Neutrophil (primary cell): Measurements from ENCODE around the gene MRPS5.
"Not testable (repeated sequence)": the region's sequence is repeated elsewhere in the genome, so short reads cannot be mapped to it uniquely, and the experiment has no call there.

ENCODE experiments used
- H3K27ac ChIP-seq: fragments of 200-600 bp; sonication (generic); 2 replicates; pipeline ENCODE4 v1.5.1; 2016; ENCODE audit warnings: mild to moderate bottlenecking, moderate library complexity
- H3K27me3 ChIP-seq: fragments of 200-600 bp; sonication (generic); 2 replicates; pipeline ENCODE4 v1.6.0; 2016; ENCODE audit warnings: mild to moderate bottlenecking
- H3K36me3 ChIP-seq: fragments of 200-600 bp; sonication (generic); 2 replicates; pipeline ENCODE4 v1.5.1; 2017
- H3K4me1 ChIP-seq, 2 experiments: fragments of 200-600 bp in 1 of 2; sonication (generic) in 1 of 2; 1 replicate in 1 of 2; 2 replicates in 1 of 2; pipeline versions ENCODE4 v1.5.1 to v1.6.1; 2013 to 2016; ENCODE audit warnings: low read depth in 1 of 2, low read length in 1 of 2, mild to moderate bottlenecking in 1 of 2, moderate library complexity in 1 of 2; ENCODE audit not compliant: control insufficient read depth in 1 of 2, insufficient read depth in 1 of 2
- H3K4me3 ChIP-seq, 2 experiments: fragments of 200-600 bp in 1 of 2; sonication (generic) in 1 of 2; 1 replicate in 1 of 2; 2 replicates in 1 of 2; pipeline ENCODE4 v1.5.1; 2013 to 2016; ENCODE audit warnings: low read depth in 1 of 2, low read length in 1 of 2, mild to moderate bottlenecking in 1 of 2, moderate library complexity in 1 of 2
- H3K9me3 ChIP-seq: fragments of 200-600 bp; sonication (generic); 2 replicates; pipeline ENCODE4 v1.5.1; 2016
- TF ChIP-seq, protein P1 (sequence below): fragments of 200-600 bp; sonication (generic); IDR thresholded peaks from 2 replicates; pipeline ENCODE4 v1.5.1; 2016; ENCODE audit warnings: antibody characterized with exemption

The MRPS5 gene

DNA sequence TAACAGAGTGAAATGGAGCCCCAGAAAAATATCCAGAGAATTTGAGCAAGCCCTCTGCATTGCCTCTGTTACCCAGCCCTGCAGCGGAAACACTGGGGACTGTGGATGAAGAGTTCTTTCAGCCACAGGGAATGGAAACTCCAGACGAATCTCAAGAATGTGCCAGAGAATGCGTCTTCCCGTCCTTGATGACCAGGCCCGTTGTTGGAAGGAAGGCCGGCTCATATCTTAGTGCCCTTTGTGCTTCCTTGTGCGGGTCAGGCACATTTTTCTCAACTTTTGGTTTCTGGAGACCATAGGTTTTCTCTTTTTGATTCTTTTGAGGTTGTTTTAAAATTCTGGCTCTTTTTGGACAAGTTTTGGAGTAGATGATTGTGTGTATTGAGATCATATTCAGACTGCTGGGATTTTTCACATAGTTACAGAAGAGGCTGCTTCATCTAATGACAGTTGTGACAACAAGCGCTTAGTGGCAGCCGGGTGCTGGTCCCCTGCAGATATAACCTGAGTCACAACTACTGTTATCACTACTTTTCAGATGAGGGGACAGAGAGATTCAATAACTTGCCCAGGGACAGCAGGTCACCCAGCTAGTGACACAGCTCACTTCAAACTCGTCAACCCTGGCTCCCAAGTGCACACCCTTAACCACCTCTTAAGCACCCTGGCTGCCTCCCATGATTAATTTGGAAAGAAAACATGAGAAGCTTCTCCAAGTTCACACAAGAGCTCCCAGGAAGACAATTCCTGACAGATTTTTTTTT lies 80.4 kb downstream of the MRPS5 start:
- TF ChIP-seq, protein P1, sequence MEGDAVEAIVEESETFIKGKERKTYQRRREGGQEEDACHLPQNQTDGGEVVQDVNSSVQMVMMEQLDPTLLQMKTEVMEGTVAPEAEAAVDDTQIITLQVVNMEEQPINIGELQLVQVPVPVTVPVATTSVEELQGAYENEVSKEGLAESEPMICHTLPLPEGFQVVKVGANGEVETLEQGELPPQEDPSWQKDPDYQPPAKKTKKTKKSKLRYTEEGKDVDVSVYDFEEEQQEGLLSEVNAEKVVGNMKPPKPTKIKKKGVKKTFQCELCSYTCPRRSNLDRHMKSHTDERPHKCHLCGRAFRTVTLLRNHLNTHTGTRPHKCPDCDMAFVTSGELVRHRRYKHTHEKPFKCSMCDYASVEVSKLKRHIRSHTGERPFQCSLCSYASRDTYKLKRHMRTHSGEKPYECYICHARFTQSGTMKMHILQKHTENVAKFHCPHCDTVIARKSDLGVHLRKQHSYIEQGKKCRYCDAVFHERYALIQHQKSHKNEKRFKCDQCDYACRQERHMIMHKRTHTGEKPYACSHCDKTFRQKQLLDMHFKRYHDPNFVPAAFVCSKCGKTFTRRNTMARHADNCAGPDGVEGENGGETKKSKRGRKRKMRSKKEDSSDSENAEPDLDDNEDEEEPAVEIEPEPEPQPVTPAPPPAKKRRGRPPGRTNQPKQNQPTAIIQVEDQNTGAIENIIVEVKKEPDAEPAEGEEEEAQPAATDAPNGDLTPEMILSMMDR, result no peak
- H3K4me3 ChIP-seq, result no peak overlapping the region

GRCh38 chr2:95040426-95040825 lies 81.2 kb downstream of the MRPS5 start:
- H3K27me3 ChIP-seq, result peaks cover 25% of the 10 kb centered on the region
- no peak overlapping the region for H3K4me3 ChIP-seq
- H3K36me3 ChIP-seq, result no peaks in the 10 kb centered on the region
- no peaks in the 10 kb centered on the region for H3K9me3 ChIP-seq
- TF ChIP-seq, protein P1, result no peak
- no peak overlapping the region for H3K27ac ChIP-seq
- no peaks in the 10 kb centered on the region for H3K4me1 ChIP-seq

More for the DNA sequence above, 80.4 kb downstream of the MRPS5 start:
- no peak overlapping the region for H3K27ac ChIP-seq
- no peaks in the 10 kb centered on the region for H3K4me1 ChIP-seq
- no peaks in the 10 kb centered on the region for H3K36me3 ChIP-seq
- peaks cover 25% of the 10 kb centered on the region for H3K27me3 ChIP-seq
- H3K9me3 ChIP-seq, result no peaks in the 10 kb centered on the region

GRCh38 chr2:95039978-95040377 lies 81.6 kb downstream of the MRPS5 start:
- Histone ChIP-seq H3K4me3 (no peak overlapping the region), H3K9me3 (no peaks in the 10 kb centered on the region), H3K27me3 (peaks cover 25% of the 10 kb centered on the region), H3K4me1 (no peaks in the 10 kb centered on the region), H3K27ac (no peak overlapping the region), H3K36me3 (no peaks in the 10 kb centered on the region)
- TF ChIP-seq, protein P1, result no peak

GRCh38 chr2:95039363-95039762 lies 82.2 kb downstream of the MRPS5 start:
- Histone ChIP-seq H3K27ac (no peak overlapping the region), H3K9me3 (no peaks in the 10 kb centered on the region), H3K4me1 (no peaks in the 10 kb centered on the region), H3K36me3 (no peaks in the 10 kb centered on the region), H3K27me3 (peaks cover 19% of the 10 kb centered on the region), H3K4me3 (no peak overlapping the region)
- TF ChIP-seq, protein P1, result no peak

DNA sequence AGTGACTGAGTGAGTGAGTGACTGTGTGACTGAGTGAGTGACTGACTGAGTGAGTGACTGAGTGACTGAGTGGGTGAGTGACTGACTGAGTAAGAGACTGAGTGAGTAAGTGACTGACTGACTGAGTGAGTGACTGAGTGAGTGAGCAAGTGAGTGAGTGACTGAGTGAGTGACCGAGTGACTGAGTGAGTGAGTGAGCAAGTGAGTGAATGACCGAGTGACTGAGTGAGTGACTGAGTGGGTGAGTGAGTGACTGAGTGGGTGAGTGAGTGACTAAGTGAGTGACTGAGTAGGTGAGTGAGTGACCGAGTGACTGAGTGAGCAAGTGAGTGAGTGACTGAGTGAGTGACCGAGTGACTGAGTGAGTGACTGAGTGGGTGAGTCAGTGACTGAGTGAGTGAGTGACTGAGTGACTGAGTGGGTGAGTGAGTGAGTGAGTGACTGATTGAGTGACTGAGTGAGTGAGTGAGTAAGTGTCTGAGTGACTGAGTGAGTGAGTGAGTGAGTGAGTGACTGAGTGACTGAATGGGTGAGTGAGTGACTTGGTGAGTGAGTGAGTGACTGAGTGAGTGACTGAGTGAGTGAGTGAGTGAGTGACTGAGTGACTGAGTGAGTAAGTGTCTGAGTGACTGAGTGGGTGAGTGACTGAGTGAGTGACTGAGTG lies 82.8 kb downstream of the MRPS5 start:
- no peaks in the 10 kb centered on the region for H3K4me1 ChIP-seq
- H3K27me3 ChIP-seq, result peaks cover 13% of the 10 kb centered on the region
- no peaks in the 10 kb centered on the region for H3K9me3 ChIP-seq
- no peak overlapping the region for H3K4me3 ChIP-seq
- TF ChIP-seq, protein P1, result no peak
- H3K27ac ChIP-seq, result no peak overlapping the region
- H3K36me3 ChIP-seq, result no peaks in the 10 kb centered on the region

DNA sequence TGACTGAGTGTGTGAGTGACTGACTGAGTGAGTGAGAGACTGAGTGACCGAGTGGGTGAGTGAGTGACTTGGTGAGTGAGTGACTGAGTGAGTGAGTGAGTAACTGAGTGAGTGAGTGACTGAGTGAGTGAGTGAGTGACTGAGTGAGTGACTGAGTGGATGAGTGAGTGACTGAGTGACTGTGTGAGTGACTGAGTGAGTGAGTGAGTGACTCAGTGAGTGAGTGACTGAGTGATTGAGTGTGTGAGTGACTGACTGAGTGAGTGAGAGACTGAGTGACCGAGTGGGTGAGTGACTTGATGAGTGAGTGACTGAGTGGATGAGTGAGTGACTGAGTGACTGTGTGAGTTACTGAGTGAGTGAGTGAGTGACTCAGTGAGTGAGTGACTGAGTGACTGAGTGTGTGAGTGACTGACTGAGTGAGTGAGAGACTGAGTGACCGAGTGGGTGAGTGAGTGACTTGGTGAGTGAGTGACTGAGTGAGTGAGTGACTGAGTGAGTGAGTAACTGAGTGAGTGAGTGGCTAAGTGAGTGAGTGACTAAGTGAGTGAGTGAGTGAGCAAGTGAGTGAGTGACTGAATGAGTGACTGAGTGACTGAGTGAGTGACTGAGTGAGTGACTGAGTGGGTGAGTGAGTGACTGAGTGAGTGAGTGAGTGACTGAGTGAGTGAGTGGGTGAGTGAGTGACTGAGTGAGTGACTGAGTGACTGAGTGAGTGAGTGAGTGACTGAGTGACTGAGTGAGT lies 83.6 kb downstream of the MRPS5 start:
- not testable (repeated sequence) for H3K27ac ChIP-seq, H3K27me3 ChIP-seq, H3K4me1 ChIP-seq, H3K4me3 ChIP-seq, H3K36me3 ChIP-seq, H3K9me3 ChIP-seq
